DMS114 treated with DMSO at 0.1 percent for 48 hours (cell line): ENCODE results near the gene FABP7.

Experiments
- DNase-seq: peaks from one replicate; lab custom pipeline; 2025; ENCODE audit not compliant: unreplicated experiment; lab: John Stamatoyannopoulos, UW

Gene FABP7

GRCh38 chr6:122833021-122833491, 53.5 kb downstream of the FABP7 start:
- DNase-seq = no peak
